ENCODE data around the gene SOCS6. TPM values are rescaled to one million over a fixed set of nuclear protein-coding genes. Genes with fewer than 3 reads are reported as not detected.

The SOCS6 gene
- total and polyA plus RNA-seq, 2 of the 13 experiments (the other 11 are each of a cell fraction or from before 2014, with no cell fraction given) = 18.6 to 38.3 TPM

DNA sequence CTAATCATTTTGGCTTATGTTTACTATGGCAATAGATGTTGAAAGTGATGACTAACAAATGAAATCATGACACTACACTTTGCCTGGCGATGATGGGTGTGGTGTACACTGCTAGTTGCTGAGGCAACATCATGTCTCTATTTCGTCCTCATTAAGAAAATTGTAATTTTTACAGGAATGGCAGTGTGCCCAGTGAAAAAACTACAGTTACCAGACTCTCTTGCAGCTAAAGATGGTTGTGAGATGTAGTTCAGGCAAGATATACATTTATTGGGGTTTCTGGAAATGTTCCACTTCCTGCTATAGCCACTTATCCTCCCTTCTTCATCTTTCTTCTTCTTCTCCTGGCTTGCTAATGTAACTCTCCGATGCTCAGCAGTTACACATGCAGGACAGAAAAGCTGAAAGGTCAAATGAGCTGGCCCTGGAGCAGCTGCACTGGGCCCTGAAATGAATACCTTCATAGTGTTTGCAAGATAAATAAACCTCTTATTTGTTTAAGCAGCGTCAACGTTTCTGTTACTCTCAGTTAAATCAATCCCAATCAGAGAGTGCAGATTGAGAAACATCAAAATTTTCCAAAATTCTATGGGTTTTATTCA, 46.0 kb downstream of the SOCS6 start (continued):
- TF ChIP-seq, protein P1, sequence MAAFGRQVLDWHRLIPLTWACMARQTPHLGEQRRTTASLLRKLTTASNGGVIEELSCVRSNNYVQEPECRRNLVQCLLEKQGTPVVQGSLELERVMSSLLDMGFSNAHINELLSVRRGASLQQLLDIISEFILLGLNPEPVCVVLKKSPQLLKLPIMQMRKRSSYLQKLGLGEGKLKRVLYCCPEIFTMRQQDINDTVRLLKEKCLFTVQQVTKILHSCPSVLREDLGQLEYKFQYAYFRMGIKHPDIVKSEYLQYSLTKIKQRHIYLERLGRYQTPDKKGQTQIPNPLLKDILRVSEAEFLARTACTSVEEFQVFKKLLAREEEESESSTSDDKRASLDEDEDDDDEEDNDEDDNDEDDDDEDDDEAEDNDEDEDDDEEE (CRISPR knock-in tag; IDR thresholded peaks at IDR 0.05) = peak; percentile 53; the same call in 1 of the 2 replicates
- TF ChIP-seq HDAC2 (CRISPR knock-in tag; IDR thresholded peaks at IDR 0.05) (peak; percentile 85), EP300 (IDR thresholded peaks at IDR 0.05; ENCODE audit: low read depth in 2 of 2, low read length in 2 of 2) (peak in 1 of 2 experiments; percentile 90; a peak in 2 of 4 replicates), EP300 (CRISPR knock-in tag; IDR thresholded peaks at IDR 0.05; ENCODE audit: borderline replicate concordance) (peak; percentile 71; the same call in 1 of the 2 replicates), KLF16 (CRISPR knock-in tag; IDR thresholded peaks at IDR 0.05) (peak in 1 of 2 experiments; percentile 54; a peak in 1 of 4 replicates), HNF1B (CRISPR knock-in tag; IDR thresholded peaks at IDR 0.05) (0 out of 2 replicates have a peak, but pooled peaks have one; percentile 18), E2F5 (CRISPR knock-in tag; conservative IDR thresholded peaks at IDR 0.05) (no peak), SOX5 (CRISPR knock-in tag; IDR thresholded peaks at IDR 0.05; ENCODE audit: borderline replicate concordance) (peak; percentile 63; the same call in 1 of the 2 replicates), CEBPG (CRISPR knock-in tag; IDR thresholded peaks at IDR 0.05) (peak; percentile 59; the same call in 1 of the 2 replicates), ETV6 (CRISPR knock-in tag; conservative IDR thresholded peaks at IDR 0.05) (0 out of 2 replicates have a peak, but pooled peaks have one; percentile 47), HMG20A (CRISPR knock-in tag; IDR thresholded peaks at IDR 0.05; ENCODE audit: borderline replicate concordance) (peak; percentile 71), SP2 (CRISPR knock-in tag; IDR thresholded peaks at IDR 0.05) (no peak), NCOA5 (CRISPR knock-in tag; IDR thresholded peaks at IDR 0.05) (no peak), HNF4G (IDR thresholded peaks at IDR 0.05; ENCODE audit: borderline replicate concordance, low read depth, low read length) (peak; percentile 75), HNF4G (CRISPR knock-in tag; IDR thresholded peaks at IDR 0.05; ENCODE audit: borderline replicate concordance, low read depth) (peak; percentile 41; the same call in 1 of the 2 replicates)
- TF ChIP-seq, protein P2, sequence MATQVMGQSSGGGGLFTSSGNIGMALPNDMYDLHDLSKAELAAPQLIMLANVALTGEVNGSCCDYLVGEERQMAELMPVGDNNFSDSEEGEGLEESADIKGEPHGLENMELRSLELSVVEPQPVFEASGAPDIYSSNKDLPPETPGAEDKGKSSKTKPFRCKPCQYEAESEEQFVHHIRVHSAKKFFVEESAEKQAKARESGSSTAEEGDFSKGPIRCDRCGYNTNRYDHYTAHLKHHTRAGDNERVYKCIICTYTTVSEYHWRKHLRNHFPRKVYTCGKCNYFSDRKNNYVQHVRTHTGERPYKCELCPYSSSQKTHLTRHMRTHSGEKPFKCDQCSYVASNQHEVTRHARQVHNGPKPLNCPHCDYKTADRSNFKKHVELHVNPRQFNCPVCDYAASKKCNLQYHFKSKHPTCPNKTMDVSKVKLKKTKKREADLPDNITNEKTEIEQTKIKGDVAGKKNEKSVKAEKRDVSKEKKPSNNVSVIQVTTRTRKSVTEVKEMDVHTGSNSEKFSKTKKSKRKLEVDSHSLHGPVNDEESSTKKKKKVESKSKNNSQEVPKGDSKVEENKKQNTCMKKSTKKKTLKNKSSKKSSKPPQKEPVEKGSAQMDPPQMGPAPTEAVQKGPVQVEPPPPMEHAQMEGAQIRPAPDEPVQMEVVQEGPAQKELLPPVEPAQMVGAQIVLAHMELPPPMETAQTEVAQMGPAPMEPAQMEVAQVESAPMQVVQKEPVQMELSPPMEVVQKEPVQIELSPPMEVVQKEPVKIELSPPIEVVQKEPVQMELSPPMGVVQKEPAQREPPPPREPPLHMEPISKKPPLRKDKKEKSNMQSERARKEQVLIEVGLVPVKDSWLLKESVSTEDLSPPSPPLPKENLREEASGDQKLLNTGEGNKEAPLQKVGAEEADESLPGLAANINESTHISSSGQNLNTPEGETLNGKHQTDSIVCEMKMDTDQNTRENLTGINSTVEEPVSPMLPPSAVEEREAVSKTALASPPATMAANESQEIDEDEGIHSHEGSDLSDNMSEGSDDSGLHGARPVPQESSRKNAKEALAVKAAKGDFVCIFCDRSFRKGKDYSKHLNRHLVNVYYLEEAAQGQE (IDR thresholded peaks at IDR 0.05; ENCODE audit: borderline replicate concordance in 1 of 2, low read depth in 1 of 2, low read length in 2 of 2) = 0 out of 4 replicates have a peak, but pooled peaks of 1 of the 2 experiments have one; percentile 39
- TF ChIP-seq, protein P3, sequence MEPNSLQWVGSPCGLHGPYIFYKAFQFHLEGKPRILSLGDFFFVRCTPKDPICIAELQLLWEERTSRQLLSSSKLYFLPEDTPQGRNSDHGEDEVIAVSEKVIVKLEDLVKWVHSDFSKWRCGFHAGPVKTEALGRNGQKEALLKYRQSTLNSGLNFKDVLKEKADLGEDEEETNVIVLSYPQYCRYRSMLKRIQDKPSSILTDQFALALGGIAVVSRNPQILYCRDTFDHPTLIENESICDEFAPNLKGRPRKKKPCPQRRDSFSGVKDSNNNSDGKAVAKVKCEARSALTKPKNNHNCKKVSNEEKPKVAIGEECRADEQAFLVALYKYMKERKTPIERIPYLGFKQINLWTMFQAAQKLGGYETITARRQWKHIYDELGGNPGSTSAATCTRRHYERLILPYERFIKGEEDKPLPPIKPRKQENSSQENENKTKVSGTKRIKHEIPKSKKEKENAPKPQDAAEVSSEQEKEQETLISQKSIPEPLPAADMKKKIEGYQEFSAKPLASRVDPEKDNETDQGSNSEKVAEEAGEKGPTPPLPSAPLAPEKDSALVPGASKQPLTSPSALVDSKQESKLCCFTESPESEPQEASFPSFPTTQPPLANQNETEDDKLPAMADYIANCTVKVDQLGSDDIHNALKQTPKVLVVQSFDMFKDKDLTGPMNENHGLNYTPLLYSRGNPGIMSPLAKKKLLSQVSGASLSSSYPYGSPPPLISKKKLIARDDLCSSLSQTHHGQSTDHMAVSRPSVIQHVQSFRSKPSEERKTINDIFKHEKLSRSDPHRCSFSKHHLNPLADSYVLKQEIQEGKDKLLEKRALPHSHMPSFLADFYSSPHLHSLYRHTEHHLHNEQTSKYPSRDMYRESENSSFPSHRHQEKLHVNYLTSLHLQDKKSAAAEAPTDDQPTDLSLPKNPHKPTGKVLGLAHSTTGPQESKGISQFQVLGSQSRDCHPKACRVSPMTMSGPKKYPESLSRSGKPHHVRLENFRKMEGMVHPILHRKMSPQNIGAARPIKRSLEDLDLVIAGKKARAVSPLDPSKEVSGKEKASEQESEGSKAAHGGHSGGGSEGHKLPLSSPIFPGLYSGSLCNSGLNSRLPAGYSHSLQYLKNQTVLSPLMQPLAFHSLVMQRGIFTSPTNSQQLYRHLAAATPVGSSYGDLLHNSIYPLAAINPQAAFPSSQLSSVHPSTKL (CRISPR knock-in tag; IDR thresholded peaks at IDR 0.05) = peak; percentile 84

Data from HepG2 (cell line).